ENCODE data around the gene LDLRAP1.

- TF ChIP-seq EZH2 (IDR thresholded peaks at IDR 0.05; ENCODE audit: low read depth) (no peak), CTCF (conservative IDR thresholded peaks at IDR 0.05) (no peak)
These were observed 30.2 kb downstream of the LDLRAP1 start for GRCh38 chr1:25573591-25573930.

Measured in PC-9 (cell line).